NCI-H526 treated with DMSO at 0.1 percent for 48 hours (cell line): ENCODE measurements around the gene RNF151.
"Not testable (repeated sequence)": the region's sequence is repeated elsewhere in the genome, so short reads cannot be mapped to it uniquely, and the experiment has no call there.

Source experiments
- DNase-seq: peaks from one replicate; lab custom pipeline; 2025; lab: John Stamatoyannopoulos, UW

Gene RNF151

GRCh38 chr16:1960665-1961630 lies 5.7 kb upstream of the RNF151 start:
- DNase-seq: peak; percentile 41

GRCh38 chr16:1961651-1962067 lies 5.0 kb upstream of the RNF151 start:
- no peak for DNase-seq

GRCh38 chr16:1962161-1963153 lies 4.2 kb upstream of the RNF151 start:
- not testable (repeated sequence) for DNase-seq

GRCh38 chr16:1963806-1964505 lies 2.7 kb upstream of the RNF151 start:
- no peak for DNase-seq

GRCh38 chr16:1964506-1965395 lies 1.9 kb upstream of the RNF151 start, which contains the start of gene RPS2:
TSS of gene RPS2 (minus strand) at chr16:1964826. CDS start at chr16:1964625, 201 bp downstream.
- DNase-seq: peak; percentile 93

- no peak for DNase-seq
Measured at GRCh38 chr16:1965396-1966001, 1.2 kb upstream of the RNF151 start.

- DNase-seq: no peak
Measured at GRCh38 chr16:1968146-1968953, 1.7 kb downstream of the RNF151 start.

GRCh38 chr16:1971796-1972489 lies 5.3 kb downstream of the RNF151 start, which contains the start of gene TBL3:
TSS of gene TBL3 (plus strand) at chr16:1972053. CDS start at chr16:1972165, 112 bp downstream.
- peak; percentile 75 for DNase-seq

GRCh38 chr16:1972490-1972877 lies 5.8 kb downstream of the RNF151 start:
- no peak for DNase-seq

- DNase-seq: no peak
Measured at GRCh38 chr16:1973461-1974156, 7.0 kb downstream of the RNF151 start.

GRCh38 chr16:1974157-1975070 lies 7.8 kb downstream of the RNF151 start:
- DNase-seq: no peak

GRCh38 chr16:1975432-1976215 lies 9.0 kb downstream of the RNF151 start:
- DNase-seq: no peak

- DNase-seq: no peak
Measured at GRCh38 chr16:1976216-1976520, 9.5 kb downstream of the RNF151 start.

- no peak for DNase-seq
Measured at GRCh38 chr16:1976951-1977874, 10.6 kb downstream of the RNF151 start.

- no peak for DNase-seq
Measured at GRCh38 chr16:1977875-1978268, 11.2 kb downstream of the RNF151 start.
